ENCODE data around the gene DDRGK1. TPM values are rescaled to one million over a fixed set of nuclear protein-coding genes. Genes with fewer than 3 reads are reported as not detected.
"Not testable (repeated sequence)": the region's sequence is repeated elsewhere in the genome, so short reads cannot be mapped to it uniquely, and the experiment has no call there.

The DDRGK1 gene
- total and polyA plus RNA-seq, 2 of the 8 experiments (the other 6 are each of a cell fraction or from before 2014, with no cell fraction given), result 29.4 to 42.0 TPM

DNA sequence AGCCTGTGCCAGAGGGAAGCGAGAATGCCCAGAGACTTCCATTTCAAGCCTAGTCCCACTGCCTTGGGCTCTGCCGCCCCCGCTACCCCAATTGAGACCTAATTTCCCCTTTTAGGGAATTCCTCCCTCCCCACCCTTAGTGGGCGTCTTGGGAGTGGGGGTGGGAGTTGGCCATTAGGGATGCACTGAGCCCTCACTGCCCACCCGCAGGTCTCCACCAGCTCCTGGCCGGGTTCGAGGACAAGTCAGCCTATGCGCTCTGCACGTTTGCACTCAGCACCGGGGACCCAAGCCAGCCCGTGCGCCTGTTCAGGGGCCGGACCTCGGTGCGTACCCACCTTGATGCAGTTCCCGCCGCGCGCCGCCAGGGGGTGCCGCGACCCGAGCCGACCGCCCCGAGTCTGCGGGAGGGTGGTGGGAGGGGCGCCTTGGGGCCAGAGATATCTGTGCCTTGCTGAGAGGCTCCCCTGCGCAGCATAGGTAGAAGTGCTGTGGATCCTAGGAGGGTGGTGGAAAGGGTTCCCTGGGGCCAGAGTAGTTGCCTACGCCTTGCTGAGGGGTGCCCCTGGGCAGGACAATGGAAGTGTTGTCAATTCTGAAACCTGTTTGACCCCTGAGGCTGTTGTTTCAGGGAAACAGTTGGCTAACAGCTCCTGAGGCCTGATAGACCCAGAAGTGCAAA, 14.0 kb upstream of the DDRGK1 start (continued):
- TF ChIP-seq KDM1A (IDR thresholded peaks at IDR 0.05; ENCODE audit: borderline replicate concordance, low read length) (no peak), GTF2F1 (IDR thresholded peaks at IDR 0.05; ENCODE audit: borderline replicate concordance, low read depth, low read length) (no peak), RAD21 (IDR thresholded peaks at IDR 0.05 in 1 of 2, conservative IDR thresholded peaks at IDR 0.05 in 1 of 2; ENCODE audit: low read depth in 2 of 2, low read length in 2 of 2) (peak; percentile 72 to 88), SRF (IDR thresholded peaks at IDR 0.05; ENCODE audit: low read depth, low read length) (no peak), EGR1 (IDR thresholded peaks at IDR 0.05; ENCODE audit: borderline replicate concordance, low read depth, low read length) (no peak), EZH2 (IDR thresholded peaks at IDR 0.05; ENCODE audit: low read depth, low read length, severe bottlenecking) (no peak)

GRCh38 chr20:3215359-3215917, 11.0 kb upstream of the DDRGK1 start:
- H2BK120ac ChIP-seq (replicated peaks; ENCODE audit: low read depth, low read length); H3K4ac ChIP-seq (replicated peaks; ENCODE audit: insufficient read length, low read depth, low read length); H3K27me3 ChIP-seq (replicated peaks in 1 of 4; ENCODE audit: control insufficient read depth in 3 of 4, extremely low read depth in 1 of 4, insufficient read depth in 3 of 4, low read length in 3 of 4); H3K56ac ChIP-seq (replicated peaks; ENCODE audit: insufficient read length, low read depth, low read length); H2BK15ac ChIP-seq (ENCODE audit: low read length); H3K4me1 ChIP-seq (replicated peaks in 1 of 4; ENCODE audit: control insufficient read depth in 3 of 4, insufficient read depth in 4 of 4, low read length in 3 of 4); H3K79me1 ChIP-seq (ENCODE audit: low read depth, low read length); H3K23me2 ChIP-seq (ENCODE audit: low read depth, low read length); H3K18ac ChIP-seq (ENCODE audit: extremely low read depth, low read length); H2BK5ac ChIP-seq (ENCODE audit: low read depth, low read length); H3K9ac ChIP-seq (replicated peaks in 1 of 4; ENCODE audit: extremely low read depth in 1 of 4, low read depth in 3 of 4, low read length in 3 of 4); H3K23ac ChIP-seq (ENCODE audit: insufficient read length); H3K27ac ChIP-seq (ENCODE audit: low read depth, low read length); H4K5ac ChIP-seq (ENCODE audit: insufficient read length, low read depth, low read length); H2AFZ ChIP-seq (ENCODE audit: low read length); H2BK12ac ChIP-seq (ENCODE audit: low read depth, low read length); H3K4me3 ChIP-seq (ENCODE audit: extremely low read depth in 1 of 4, insufficient read depth in 2 of 4, low read depth in 3 of 4, low read length in 4 of 4); H4K20me1 ChIP-seq (replicated peaks in 1 of 2; ENCODE audit: control insufficient read depth in 1 of 2, insufficient read depth in 2 of 2, low read length in 2 of 2); H3K79me2 ChIP-seq (ENCODE audit: control insufficient read depth in 1 of 2, insufficient read depth in 2 of 2, low read length in 2 of 2); H3K14ac ChIP-seq (ENCODE audit: insufficient read length); H3K9me3 ChIP-seq (ENCODE audit: insufficient read depth in 2 of 2, low read depth in 1 of 2, low read length in 1 of 2); H2AK5ac ChIP-seq (ENCODE audit: low read depth, low read length); DNase-seq (ENCODE audit: low read depth in 1 of 2, low spot score in 2 of 2); H4K91ac ChIP-seq (replicated peaks; ENCODE audit: insufficient read length, low read length); H3K4me2 ChIP-seq (ENCODE audit: insufficient read depth in 1 of 2, low read depth in 2 of 2, low read length in 2 of 2); H2BK20ac ChIP-seq (ENCODE audit: low read length); H4K8ac ChIP-seq (ENCODE audit: extremely low read depth, insufficient read depth, low read length); FAIRE-seq: not testable (repeated sequence)
- peaks cover 4 to 24% (median 14%) of the 10 kb centered on the region in 4 experiments; a peak in 7 of 8 replicates for H3K36me3 ChIP-seq (ENCODE audit: control insufficient read depth in 2 of 4, insufficient read depth in 4 of 4, low read length in 3 of 4)
- ChIA-PET POLR2A (ENCODE audit: partially characterized antibody) (interaction anchor here (0.9 to 1.2 kb wide), 2 partner anchors 10 to 39 kb away, joined by 3 to 4 read pairs; no protein-coding TSS in a partner anchor), CTCF (ENCODE audit: partially characterized antibody) (interaction anchor here (0.8 to 1.7 kb wide), 6 partner anchors 35 to 146 kb away, joined by 3 to 4 read pairs (median 3); no protein-coding TSS in a partner anchor)
- WGBS, 2 experiments (ENCODE audit: extremely low coverage in 1 of 2, insufficient coverage in 1 of 2, insufficient read length in 1 of 2, insufficient replicate concordance in 2 of 2, low coverage in 1 of 2, low lambda C conversion rate in 2 of 2, missing lambda C conversion rate in 1 of 2), result 91% methylated on average over 7 of the region's 7 CpGs; no CpG with 5 or more reads in 1 of the 2 experiments
